ENCODE results near the gene LLGL2. TPM values are rescaled to one million over a fixed set of nuclear protein-coding genes. Genes with fewer than 3 reads are reported as not detected.
"Not testable (repeated sequence)": the region's sequence is repeated elsewhere in the genome, so short reads cannot be mapped to it uniquely, and the experiment has no call there.

LLGL2 gene
- total RNA-seq, 1 experiment from 2014 or later, result 19.8 TPM

- intact Hi-C loops (cut with micrococcal nuclease), result no loop called here
- peaks cover 3% of the 10 kb centered on the region for H3K36me3 Mint-ChIP-seq (ENCODE audit: insufficient read depth, unreplicated experiment)
- CTCF ChIA-PET, result interaction anchor here (0.7 to 1.6 kb wide), 4 partner anchors 10 to 43 kb away, joined by 3 to 8 read pairs (median 4); partner anchors contain the start of gene SMIM5
Observed at GRCh38 chr17:75590849-75591721, 65.6 kb downstream of the LLGL2 start.

GRCh38 chr17:75591722-75592302, 66.3 kb downstream of the LLGL2 start:
- no peak overlapping the region for H3K4me3 Mint-ChIP-seq (ENCODE audit: unreplicated experiment)
- no TSS peak for BruUV-seq (replicated peaks)
- no peak for TF ChIP-seq CTCF (IDR thresholded peaks at IDR 0.05; ENCODE audit: unreplicated experiment)
- H3K27me3 Mint-ChIP-seq (ENCODE audit: insufficient read depth, unreplicated experiment), result no peaks in the 10 kb centered on the region
- DNase-seq (ENCODE audit: unreplicated experiment), result no peak
- H3K4me1 Mint-ChIP-seq (ENCODE audit: insufficient read depth, unreplicated experiment), result no peaks in the 10 kb centered on the region
- H3K9me3 Mint-ChIP-seq (ENCODE audit: unreplicated experiment), result no peaks in the 10 kb centered on the region
- H3K36me3 Mint-ChIP-seq (ENCODE audit: insufficient read depth, unreplicated experiment), result peaks cover 7% of the 10 kb centered on the region
- POLR2A ChIA-PET, result no interaction called here
- no peak overlapping the region for H3K27ac Mint-ChIP-seq (ENCODE audit: low read depth, unreplicated experiment)
- intact Hi-C loops (cut with micrococcal nuclease), result no loop called here
- CTCF ChIA-PET, result interaction anchor here (0.8 kb wide), 1 partner anchor 9 kb away, joined by 8 read pairs; no protein-coding TSS in a partner anchor

More at GRCh38 chr17:75590849-75591721, 65.6 kb downstream of the LLGL2 start:
- Mint-ChIP-seq H3K27me3 (ENCODE audit: insufficient read depth, unreplicated experiment) (no peaks in the 10 kb centered on the region), H3K9me3 (ENCODE audit: unreplicated experiment) (no peaks in the 10 kb centered on the region), H3K4me3 (ENCODE audit: unreplicated experiment) (no peak overlapping the region), H3K27ac (ENCODE audit: low read depth, unreplicated experiment) (no peak overlapping the region), H3K4me1 (ENCODE audit: insufficient read depth, unreplicated experiment) (no peaks in the 10 kb centered on the region)
- POLR2A ChIA-PET, result interaction anchor here (1.5 kb wide), 1 partner anchor 59 kb away, joined by 3 read pairs; no protein-coding TSS in a partner anchor
- no peak for DNase-seq (ENCODE audit: unreplicated experiment)
- no TSS peak for BruUV-seq (replicated peaks)
- TF ChIP-seq CTCF (IDR thresholded peaks at IDR 0.05; ENCODE audit: unreplicated experiment), result no peak

GRCh38 chr17:75592348-75593020, 67.0 kb downstream of the LLGL2 start:
- Mint-ChIP-seq H3K9me3 (ENCODE audit: unreplicated experiment) (no peaks in the 10 kb centered on the region), H3K27ac (ENCODE audit: low read depth, unreplicated experiment) (no peak overlapping the region), H3K36me3 (ENCODE audit: insufficient read depth, unreplicated experiment) (peaks cover 7% of the 10 kb centered on the region), H3K4me1 (ENCODE audit: insufficient read depth, unreplicated experiment) (no peaks in the 10 kb centered on the region), H3K4me3 (ENCODE audit: unreplicated experiment) (no peak overlapping the region), H3K27me3 (ENCODE audit: insufficient read depth, unreplicated experiment) (no peaks in the 10 kb centered on the region)
- ChIA-PET POLR2A (no interaction called here), CTCF (interaction anchor here (0.9 kb wide), 1 partner anchor 9 kb away, joined by 3 read pairs; no protein-coding TSS in a partner anchor)
- BruUV-seq (replicated peaks), result no TSS peak
- intact Hi-C loops (cut with micrococcal nuclease), result no loop called here
- no peak for DNase-seq (ENCODE audit: unreplicated experiment)
- no peak for TF ChIP-seq CTCF (IDR thresholded peaks at IDR 0.05; ENCODE audit: unreplicated experiment)

GRCh38 chr17:75593430-75593829, 67.9 kb downstream of the LLGL2 start:
- H3K4me3 Mint-ChIP-seq (ENCODE audit: unreplicated experiment); H3K36me3 Mint-ChIP-seq (ENCODE audit: insufficient read depth, unreplicated experiment); H3K4me1 Mint-ChIP-seq (ENCODE audit: insufficient read depth, unreplicated experiment); BruUV-seq (replicated peaks); H3K27ac Mint-ChIP-seq (ENCODE audit: low read depth, unreplicated experiment); DNase-seq (ENCODE audit: unreplicated experiment); intact Hi-C loops (cut with micrococcal nuclease); H3K27me3 Mint-ChIP-seq (ENCODE audit: insufficient read depth, unreplicated experiment); H3K9me3 Mint-ChIP-seq (ENCODE audit: unreplicated experiment): not testable (repeated sequence)
- CTCF ChIA-PET, result interaction anchor here (0.6 to 0.9 kb wide), 2 partner anchors 8 to 31 kb away, joined by 3 read pairs; no protein-coding TSS in a partner anchor
- POLR2A ChIA-PET, result interaction anchor here (0.6 kb wide), 1 partner anchor 39 kb away, joined by 3 read pairs; no protein-coding TSS in a partner anchor
